Measurements from ENCODE around the gene CFAP69. TPM values are rescaled to one million over a fixed set of nuclear protein-coding genes. Genes with fewer than 3 reads are reported as not detected.
A peak's percentile ranks its signal among the peaks of the same experiment; 100 is the strongest.

The CFAP69 gene
- total and polyA plus RNA-seq, 4 donors: 1.8 to 18.7 (median 13.6) TPM

GRCh38 chr7:90303241-90303640, 58.3 kb downstream of the CFAP69 start:
- no peak overlapping the region for H3K27ac ChIP-seq (ENCODE audit: low read depth in 1 of 2, low read length in 2 of 2)
- intact Hi-C loops (cut with DNase I): no loop called here
- H3K9me3 ChIP-seq (ENCODE audit: control insufficient read depth, low read length): no peaks in the 10 kb centered on the region
- whole genome bisulfite sequencing, 2 donors: 83 to 88% methylated on average over 1 of the region's 1 CpG
- no peaks in the 10 kb centered on the region for H3K36me3 ChIP-seq (ENCODE audit: control insufficient read depth in 1 of 2, insufficient read depth in 2 of 2, low read length in 1 of 2)
- no peaks in the 10 kb centered on the region for H3K27me3 ChIP-seq (ENCODE audit: control insufficient read depth in 1 of 2, insufficient read depth in 2 of 2, low read length in 1 of 2)
- H3K4me3 ChIP-seq (ENCODE audit: low read length in 2 of 2): no peak overlapping the region
- DNase-seq (no peak), ATAC-seq (ENCODE audit: low FRiP score) (no peak)
- no peaks in the 10 kb centered on the region for H3K4me1 ChIP-seq (ENCODE audit: control insufficient read depth in 1 of 2, insufficient read depth in 2 of 2, low read length in 2 of 2)

GRCh38 chr7:90309872-90310271, 64.9 kb downstream of the CFAP69 start:
- 80 to 82% methylated on average over 5 of the region's 5 CpGs for WGBS, 2 donors
- no peak overlapping the region for H3K4me3 ChIP-seq (ENCODE audit: low read length in 2 of 2)
- DNase-seq (no peak), ATAC-seq (ENCODE audit: low FRiP score) (no peak)
- intact Hi-C loops (cut with DNase I): loop anchor here in 1 of 2 donors (5.0 kb wide), 1 partner anchor 117 kb away; no protein-coding TSS in a partner anchor
- no peak overlapping the region for H3K27ac ChIP-seq (ENCODE audit: low read depth in 1 of 2, low read length in 2 of 2)
- H3K27me3 ChIP-seq (ENCODE audit: control insufficient read depth in 1 of 2, insufficient read depth in 2 of 2, low read length in 1 of 2): no peaks in the 10 kb centered on the region
- no peaks in the 10 kb centered on the region for H3K9me3 ChIP-seq (ENCODE audit: control insufficient read depth, low read length)
- no peaks in the 10 kb centered on the region for H3K36me3 ChIP-seq (ENCODE audit: control insufficient read depth in 1 of 2, insufficient read depth in 2 of 2, low read length in 1 of 2)
- H3K4me1 ChIP-seq (ENCODE audit: control insufficient read depth in 1 of 2, insufficient read depth in 2 of 2, low read length in 2 of 2): no peaks in the 10 kb centered on the region

- DNase-seq: no peak
- Histone ChIP-seq H3K4me3 (ENCODE audit: low read length in 2 of 2) (no peak overlapping the region), H3K36me3 (ENCODE audit: control insufficient read depth in 1 of 2, insufficient read depth in 2 of 2, low read length in 1 of 2) (no peaks in the 10 kb centered on the region), H3K27me3 (ENCODE audit: control insufficient read depth in 1 of 2, insufficient read depth in 2 of 2, low read length in 1 of 2) (no peaks in the 10 kb centered on the region), H3K27ac (ENCODE audit: low read depth in 1 of 2, low read length in 2 of 2) (no peak overlapping the region), H3K4me1 (ENCODE audit: control insufficient read depth in 1 of 2, insufficient read depth in 2 of 2, low read length in 2 of 2) (no peaks in the 10 kb centered on the region), H3K9me3 (ENCODE audit: control insufficient read depth, low read length) (no peaks in the 10 kb centered on the region)
- intact Hi-C loops (cut with DNase I): loop anchor here in 1 of 2 donors (5.0 kb wide), 1 partner anchor 116 kb away; no protein-coding TSS in a partner anchor
- no peak for ATAC-seq (ENCODE audit: low FRiP score)
Observed at GRCh38 chr7:90311175-90311574, 66.2 kb downstream of the CFAP69 start.

GRCh38 chr7:90312745-90313144, 67.8 kb downstream of the CFAP69 start:
- 78 to 88% methylated on average over 2 of the region's 2 CpGs for WGBS, 2 donors
- no peaks in the 10 kb centered on the region for H3K27me3 ChIP-seq (ENCODE audit: control insufficient read depth in 1 of 2, insufficient read depth in 2 of 2, low read length in 1 of 2)
- intact Hi-C loops (cut with DNase I): loop anchor here in 1 of 2 donors (5.0 kb wide), 1 partner anchor 115 kb away; no protein-coding TSS in a partner anchor

GRCh38 chr7:90313907-90314306, 68.9 kb downstream of the CFAP69 start:
- H3K4me1 ChIP-seq (ENCODE audit: control insufficient read depth in 1 of 2, insufficient read depth in 2 of 2, low read length in 2 of 2): no peaks in the 10 kb centered on the region
- no peaks in the 10 kb centered on the region for H3K36me3 ChIP-seq (ENCODE audit: control insufficient read depth in 1 of 2, insufficient read depth in 2 of 2, low read length in 1 of 2)
- intact Hi-C loops (cut with DNase I): loop anchor here in 1 of 2 donors (5.0 kb wide), 1 partner anchor 113 kb away; no protein-coding TSS in a partner anchor
- no peak overlapping the region for H3K27ac ChIP-seq (ENCODE audit: low read depth in 1 of 2, low read length in 2 of 2)
- no peak for DNase-seq
- no peak overlapping the region for H3K4me3 ChIP-seq (ENCODE audit: low read length in 2 of 2)
- WGBS, 2 donors: 66 to 68% methylated on average over 4 of the region's 4 CpGs
- no peak for ATAC-seq (ENCODE audit: low FRiP score)
- no peaks in the 10 kb centered on the region for H3K9me3 ChIP-seq (ENCODE audit: control insufficient read depth, low read length)
- no peaks in the 10 kb centered on the region for H3K27me3 ChIP-seq (ENCODE audit: control insufficient read depth in 1 of 2, insufficient read depth in 2 of 2, low read length in 1 of 2)

More at GRCh38 chr7:90312745-90313144, 67.8 kb downstream of the CFAP69 start:
- Histone ChIP-seq H3K36me3 (ENCODE audit: control insufficient read depth in 1 of 2, insufficient read depth in 2 of 2, low read length in 1 of 2) (no peaks in the 10 kb centered on the region), H3K4me3 (ENCODE audit: low read length in 2 of 2) (no peak overlapping the region), H3K27ac (ENCODE audit: low read depth in 1 of 2, low read length in 2 of 2) (no peak overlapping the region), H3K4me1 (ENCODE audit: control insufficient read depth in 1 of 2, insufficient read depth in 2 of 2, low read length in 2 of 2) (no peaks in the 10 kb centered on the region), H3K9me3 (ENCODE audit: control insufficient read depth, low read length) (no peaks in the 10 kb centered on the region)
- DNase-seq (no peak), ATAC-seq (ENCODE audit: low FRiP score) (no peak)

GRCh38 chr7:90320014-90320413, 75.0 kb downstream of the CFAP69 start:
- no peak for DNase-seq
- Histone ChIP-seq H3K4me1 (ENCODE audit: control insufficient read depth in 1 of 2, insufficient read depth in 2 of 2, low read length in 2 of 2) (no peaks in the 10 kb centered on the region), H3K36me3 (ENCODE audit: control insufficient read depth in 1 of 2, insufficient read depth in 2 of 2, low read length in 1 of 2) (no peaks in the 10 kb centered on the region), H3K9me3 (ENCODE audit: control insufficient read depth, low read length) (no peaks in the 10 kb centered on the region), H3K4me3 (ENCODE audit: low read length in 2 of 2) (no peak overlapping the region), H3K27me3 (ENCODE audit: control insufficient read depth in 1 of 2, insufficient read depth in 2 of 2, low read length in 1 of 2) (peaks cover 0 to 2% of the 10 kb centered on the region in 2 donors), H3K27ac (ENCODE audit: low read depth in 1 of 2, low read length in 2 of 2) (no peak overlapping the region)
- intact Hi-C loops (cut with DNase I): no loop called here
- no peak for ATAC-seq (ENCODE audit: low FRiP score)
- WGBS, 2 donors: 82% methylated on average over 7 of the region's 7 CpGs

GRCh38 chr7:90320418-90320800, 75.4 kb downstream of the CFAP69 start:
- Histone ChIP-seq H3K4me3 (ENCODE audit: low read length in 2 of 2) (no peak overlapping the region), H3K27ac (ENCODE audit: low read depth in 1 of 2, low read length in 2 of 2) (no peak overlapping the region), H3K4me1 (ENCODE audit: control insufficient read depth in 1 of 2, insufficient read depth in 2 of 2, low read length in 2 of 2) (no peaks in the 10 kb centered on the region), H3K27me3 (ENCODE audit: control insufficient read depth in 1 of 2, insufficient read depth in 2 of 2, low read length in 1 of 2) (peaks cover 0 to 2% of the 10 kb centered on the region in 2 donors), H3K9me3 (ENCODE audit: control insufficient read depth, low read length) (no peaks in the 10 kb centered on the region), H3K36me3 (ENCODE audit: control insufficient read depth in 1 of 2, insufficient read depth in 2 of 2, low read length in 1 of 2) (no peaks in the 10 kb centered on the region)
- DNase-seq: no peak
- 26 to 28% methylated on average over 7 of the region's 7 CpGs for WGBS, 2 donors
- intact Hi-C loops (cut with DNase I): no loop called here
- ATAC-seq (ENCODE audit: low FRiP score): no peak

- no peak for DNase-seq
- Histone ChIP-seq H3K4me1 (ENCODE audit: control insufficient read depth in 1 of 2, insufficient read depth in 2 of 2, low read length in 2 of 2) (no peaks in the 10 kb centered on the region), H3K27me3 (ENCODE audit: control insufficient read depth in 1 of 2, insufficient read depth in 2 of 2, low read length in 1 of 2) (peaks cover 0 to 2% of the 10 kb centered on the region in 2 donors), H3K27ac (ENCODE audit: low read depth in 1 of 2, low read length in 2 of 2) (no peak within 1 kb of the TSS), H3K9me3 (ENCODE audit: control insufficient read depth, low read length) (no peaks in the 10 kb centered on the region), H3K36me3 (ENCODE audit: control insufficient read depth in 1 of 2, insufficient read depth in 2 of 2, low read length in 1 of 2) (no peaks in the 10 kb centered on the region), H3K4me3 (ENCODE audit: low read length in 2 of 2) (no peak within 1 kb of the TSS)
- intact Hi-C loops (cut with DNase I): no loop called here
- ATAC-seq (ENCODE audit: low FRiP score): peak; percentile 41
- WGBS, 2 donors: 1 to 2% methylated on average over 52 to 62 of the region's 62 CpGs
Observed at GRCh38 chr7:90320801-90321494, 76.0 kb downstream of the CFAP69 start, which contains the start of gene FAM237B. TSS of gene FAM237B (minus strand) at chr7:90321304. CDS start at chr7:90319748, 1,556 bp downstream.

GRCh38 chr7:90322837-90323236, 77.9 kb downstream of the CFAP69 start:
- Histone ChIP-seq H3K4me3 (ENCODE audit: low read length in 2 of 2) (no peak overlapping the region), H3K36me3 (ENCODE audit: control insufficient read depth in 1 of 2, insufficient read depth in 2 of 2, low read length in 1 of 2) (no peaks in the 10 kb centered on the region), H3K27me3 (ENCODE audit: control insufficient read depth in 1 of 2, insufficient read depth in 2 of 2, low read length in 1 of 2) (peaks cover 0 to 2% of the 10 kb centered on the region in 2 donors), H3K9me3 (ENCODE audit: control insufficient read depth, low read length) (no peaks in the 10 kb centered on the region), H3K27ac (ENCODE audit: low read depth in 1 of 2, low read length in 2 of 2) (no peak overlapping the region), H3K4me1 (ENCODE audit: control insufficient read depth in 1 of 2, insufficient read depth in 2 of 2, low read length in 2 of 2) (no peaks in the 10 kb centered on the region)
- ATAC-seq (ENCODE audit: low FRiP score) (no peak), DNase-seq (no peak)
- intact Hi-C loops (cut with DNase I): no loop called here

Measured in aorta (tissue), 5 donors.